ENCODE data around the gene MACF1.
A peak's percentile ranks its signal among the peaks of the same experiment; 100 is the strongest.
"Not testable (repeated sequence)": the region's sequence is repeated elsewhere in the genome, so short reads cannot be mapped to it uniquely, and the experiment has no call there.

The MACF1 gene

GRCh38 chr1:39204441-39205081 lies at the start of gene MACF1:
TSS of gene MACF1 (plus strand) at chr1:39204695. CDS start at chr1:39205023, 328 bp downstream.
- DNase-seq = peak in 32 of 58 donors; percentile 9 to 67 (median 30)

GRCh38 chr1:39157304-39157703 lies 47.2 kb upstream of the MACF1 start:
- DNase-seq = no peak

GRCh38 chr1:39158327-39159086 lies 46.0 kb upstream of the MACF1 start:
- peak in 4 of 58 donors; percentile 9 to 26 (median 22) for DNase-seq

GRCh38 chr1:39159224-39160036 lies 45.1 kb upstream of the MACF1 start:
- no peak for DNase-seq

GRCh38 chr1:39160703-39161102 lies 43.8 kb upstream of the MACF1 start:
- no peak for DNase-seq

- DNase-seq = not testable (repeated sequence)
These were observed 42.7 kb upstream of the MACF1 start for GRCh38 chr1:39161811-39162210.

- DNase-seq = no peak
These were observed 41.0 kb upstream of the MACF1 start for GRCh38 chr1:39163469-39163868.

- DNase-seq = no peak
These were observed 40.2 kb upstream of the MACF1 start for GRCh38 chr1:39164256-39164655.

- DNase-seq = no peak
These were observed 39.4 kb upstream of the MACF1 start for GRCh38 chr1:39165049-39165448.

GRCh38 chr1:39165488-39165887 lies 39.0 kb upstream of the MACF1 start:
- DNase-seq = no peak

GRCh38 chr1:39167632-39168209 lies 36.8 kb upstream of the MACF1 start:
- DNase-seq = no peak

- DNase-seq = no peak
These were observed 36.0 kb upstream of the MACF1 start for GRCh38 chr1:39168301-39169080.

- DNase-seq = no peak
These were observed 33.5 kb upstream of the MACF1 start for GRCh38 chr1:39170731-39171667.

- no peak for DNase-seq
These were observed 31.1 kb upstream of the MACF1 start for GRCh38 chr1:39173119-39173994.

GRCh38 chr1:39173995-39174380 lies 30.5 kb upstream of the MACF1 start:
- no peak for DNase-seq

GRCh38 chr1:39174390-39175081 lies 30.0 kb upstream of the MACF1 start:
- no peak for DNase-seq

GRCh38 chr1:39177706-39178105 lies 26.8 kb upstream of the MACF1 start:
- no peak for DNase-seq

All from anterior cingulate cortex (tissue), 58 donors.